Measurements from ENCODE around the gene CCDC8.

DNA sequence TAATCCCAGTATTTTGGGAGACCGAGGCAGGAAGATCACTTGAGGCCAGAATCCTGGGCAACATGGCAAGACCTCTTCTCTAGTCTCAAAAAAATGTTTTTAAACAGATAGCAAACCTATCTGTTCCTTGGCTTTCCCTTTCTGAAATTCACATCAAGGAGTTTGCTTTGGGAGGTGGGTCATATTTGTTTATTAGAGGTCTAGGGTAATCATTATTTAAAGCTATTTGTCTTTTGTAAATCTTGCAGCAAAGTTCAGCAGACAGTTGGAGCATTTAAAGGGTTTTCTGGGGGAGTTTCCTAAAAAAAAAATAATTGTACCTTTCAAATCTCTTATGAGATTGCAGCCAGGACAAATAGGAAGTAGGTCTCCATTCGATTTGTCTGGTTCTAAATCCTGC is 49.0 kb downstream of the CCDC8 start:
- TF ChIP-seq, protein P1, sequence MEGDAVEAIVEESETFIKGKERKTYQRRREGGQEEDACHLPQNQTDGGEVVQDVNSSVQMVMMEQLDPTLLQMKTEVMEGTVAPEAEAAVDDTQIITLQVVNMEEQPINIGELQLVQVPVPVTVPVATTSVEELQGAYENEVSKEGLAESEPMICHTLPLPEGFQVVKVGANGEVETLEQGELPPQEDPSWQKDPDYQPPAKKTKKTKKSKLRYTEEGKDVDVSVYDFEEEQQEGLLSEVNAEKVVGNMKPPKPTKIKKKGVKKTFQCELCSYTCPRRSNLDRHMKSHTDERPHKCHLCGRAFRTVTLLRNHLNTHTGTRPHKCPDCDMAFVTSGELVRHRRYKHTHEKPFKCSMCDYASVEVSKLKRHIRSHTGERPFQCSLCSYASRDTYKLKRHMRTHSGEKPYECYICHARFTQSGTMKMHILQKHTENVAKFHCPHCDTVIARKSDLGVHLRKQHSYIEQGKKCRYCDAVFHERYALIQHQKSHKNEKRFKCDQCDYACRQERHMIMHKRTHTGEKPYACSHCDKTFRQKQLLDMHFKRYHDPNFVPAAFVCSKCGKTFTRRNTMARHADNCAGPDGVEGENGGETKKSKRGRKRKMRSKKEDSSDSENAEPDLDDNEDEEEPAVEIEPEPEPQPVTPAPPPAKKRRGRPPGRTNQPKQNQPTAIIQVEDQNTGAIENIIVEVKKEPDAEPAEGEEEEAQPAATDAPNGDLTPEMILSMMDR (IDR thresholded peaks at IDR 0.05; ENCODE audit: borderline replicate concordance, extremely low read depth, low read length, poor library complexity, severe bottlenecking), result no peak
- no peak for TF ChIP-seq EZH2 (IDR thresholded peaks at IDR 0.05; ENCODE audit: borderline replicate concordance, low read depth, low read length, severe bottlenecking)

Measured in DND-41 (cell line).